SK-N-MC (cell line): ENCODE results near the gene MAPK8.

Experiments used
- DNase-seq: peaks from one replicate; pipeline ENCODE4 v3.0.0-alpha.2; 2011; ENCODE audit warnings: low read depth, low spot score
- H3K27ac ChIP-seq: fragments of 200-600 bp; sonication (generic); 2 replicates; pipeline ENCODE4 v1.5.1; 2016; ENCODE audit warnings: mixed run types
- H3K36me3 ChIP-seq: fragments of 200-600 bp; sonication (generic); 2 replicates; pipeline ENCODE4 v1.6.1; 2017; ENCODE audit warnings: antibody characterized with exemption, low read length, mixed read lengths; ENCODE audit not compliant: insufficient read depth
- H3K4me3 ChIP-seq: fragments of 200-600 bp; sonication (generic); 2 replicates; pipeline ENCODE4 v1.5.1; 2016
- H3K9ac ChIP-seq: fragments of 200-600 bp; sonication (generic); 2 replicates; pipeline ENCODE4 v1.8.0; 2017; ENCODE audit warnings: mixed run types, mixed read lengths; ENCODE audit not compliant: insufficient read length
- H3K9me3 ChIP-seq: fragments of 200-600 bp; sonication (generic); 2 replicates; pipeline ENCODE4 v1.6.1; 2017; ENCODE audit warnings: low read depth, mild to moderate bottlenecking, antibody characterized with exemption, low read length, moderate library complexity, mixed read lengths
- EZH2 ChIP-seq: fragments of 200-600 bp; sonication (generic); IDR thresholded peaks from one replicate; pipeline ENCODE4 v1.6.1; 2017; ENCODE audit warnings: antibody characterized with exemption
- FOXP2 ChIP-seq: optimal IDR thresholded peaks from 2 replicates; pipeline ENCODE3; 2011; ENCODE audit warnings: mild to moderate bottlenecking, moderate library complexity; ENCODE audit not compliant: insufficient read depth; ENCODE audit errors: extremely low read length, control extremely low read depth
- POLR2AphosphoS5 ChIP-seq: IDR thresholded peaks from 2 replicates; pipeline ENCODE4 v1.6.1; 2012; ENCODE audit warnings: mild to moderate bottlenecking, low read depth, low read length, borderline replicate concordance

MAPK8 gene

DNA sequence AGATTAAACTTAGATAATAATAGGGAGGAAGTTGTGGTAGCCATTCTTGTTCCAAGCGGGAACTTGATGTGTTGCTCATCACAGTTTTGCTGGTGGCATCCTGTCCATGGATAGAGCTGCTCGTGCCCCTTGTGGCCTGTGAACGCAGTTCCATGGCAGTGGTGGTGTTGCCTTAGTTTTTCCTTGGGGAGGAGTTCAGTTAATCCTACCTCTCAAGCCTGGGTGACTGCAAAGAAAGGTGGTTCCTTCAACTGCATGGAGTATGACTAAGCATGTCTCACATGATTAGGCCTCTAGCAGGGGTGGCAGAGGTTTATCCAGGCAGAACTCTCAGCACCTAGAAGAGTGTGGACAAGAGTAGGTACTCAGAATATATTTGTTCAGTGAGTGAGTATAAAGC is 99.7 kb downstream of the MAPK8 start:
- H3K27ac ChIP-seq: no peak overlapping the region
- TF ChIP-seq FOXP2 (no peak), EZH2 (no peak), POLR2AphosphoS5 (no peak)
- peaks cover 17% of the 10 kb centered on the region; the same call in 1 of the 2 replicates for H3K36me3 ChIP-seq
- H3K9me3 ChIP-seq: no peaks in the 10 kb centered on the region
- no peak overlapping the region for H3K9ac ChIP-seq
- no peak for DNase-seq
- no peak overlapping the region for H3K4me3 ChIP-seq

DNA sequence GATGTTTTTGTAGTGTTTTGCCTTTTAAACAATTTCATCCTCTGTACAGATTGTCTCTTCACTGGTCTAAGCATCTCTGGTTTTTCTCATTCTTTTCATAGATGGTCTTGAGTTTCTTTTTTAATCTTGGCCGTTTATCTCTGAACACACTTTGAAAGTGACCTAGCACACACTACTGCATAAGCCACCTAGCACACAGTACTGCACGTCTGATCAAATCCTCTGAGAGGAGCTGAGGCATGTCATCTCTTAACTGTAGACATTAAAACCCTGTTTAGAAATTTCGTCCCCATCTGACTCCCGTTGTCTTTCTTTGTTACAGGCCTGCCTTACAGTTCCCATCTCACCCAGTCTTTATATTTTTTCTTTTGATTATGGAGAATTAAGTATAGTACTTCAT is 100.2 kb downstream of the MAPK8 start:
- Histone ChIP-seq H3K4me3 (no peak overlapping the region), H3K9ac (no peak overlapping the region), H3K36me3 (peaks cover 19% of the 10 kb centered on the region; the same call in 1 of the 2 replicates), H3K27ac (no peak overlapping the region), H3K9me3 (no peaks in the 10 kb centered on the region)
- TF ChIP-seq POLR2AphosphoS5 (no peak), EZH2 (no peak), FOXP2 (no peak)
- DNase-seq: no peak

DNA sequence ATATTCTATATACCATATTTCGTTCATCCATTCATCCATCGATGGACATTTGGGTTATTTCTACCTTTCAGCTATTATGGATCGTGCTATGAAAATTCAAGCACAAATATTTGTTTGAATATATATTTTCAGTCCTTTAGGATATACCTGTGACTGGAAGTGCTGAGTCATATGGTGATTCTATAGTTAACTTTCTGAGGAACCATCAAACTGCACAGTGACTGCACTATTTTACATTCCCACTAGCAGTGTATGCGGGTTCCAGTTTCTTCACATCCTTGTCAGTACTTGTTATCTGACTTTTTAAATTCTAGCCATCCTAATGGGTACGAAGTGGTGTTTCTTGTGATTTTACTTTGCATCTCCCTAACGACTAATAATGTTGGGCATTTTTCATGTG is 104.0 kb downstream of the MAPK8 start:
- Histone ChIP-seq H3K36me3 (peaks cover 28% of the 10 kb centered on the region; the same call in 1 of the 2 replicates), H3K4me3 (no peak overlapping the region), H3K9me3 (no peaks in the 10 kb centered on the region), H3K9ac (no peak overlapping the region), H3K27ac (no peak overlapping the region)
- no peak for DNase-seq
- TF ChIP-seq POLR2AphosphoS5 (no peak), FOXP2 (no peak), EZH2 (no peak)

DNA sequence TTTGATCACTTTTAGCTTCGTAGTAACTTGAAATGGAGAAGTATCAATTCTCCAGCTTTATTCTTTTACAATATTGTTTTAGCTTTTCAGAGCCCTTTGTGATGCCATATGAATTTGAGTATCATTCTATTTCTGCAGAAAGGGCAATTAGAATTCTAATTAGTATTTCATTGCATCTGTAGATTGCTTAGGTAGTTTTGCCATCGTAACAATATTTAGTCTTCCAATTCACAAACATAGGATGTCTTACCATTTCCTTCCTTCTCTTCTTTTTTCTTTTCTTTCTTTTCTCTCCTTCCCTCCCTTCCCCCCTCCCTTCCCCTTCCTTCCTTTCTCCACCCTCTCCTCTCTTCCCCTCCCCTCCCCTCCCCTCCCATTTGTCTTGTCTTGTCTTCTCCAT is 105.0 kb downstream of the MAPK8 start:
- no peak for TF ChIP-seq EZH2
- no peak for TF ChIP-seq FOXP2
- TF ChIP-seq POLR2AphosphoS5: no peak
- no peak for DNase-seq
- H3K4me3 ChIP-seq: no peak overlapping the region
- H3K36me3 ChIP-seq: peaks cover 28% of the 10 kb centered on the region; the same call in 1 of the 2 replicates
- no peaks in the 10 kb centered on the region for H3K9me3 ChIP-seq
- H3K9ac ChIP-seq: no peak overlapping the region
- H3K27ac ChIP-seq: no peak overlapping the region

DNA sequence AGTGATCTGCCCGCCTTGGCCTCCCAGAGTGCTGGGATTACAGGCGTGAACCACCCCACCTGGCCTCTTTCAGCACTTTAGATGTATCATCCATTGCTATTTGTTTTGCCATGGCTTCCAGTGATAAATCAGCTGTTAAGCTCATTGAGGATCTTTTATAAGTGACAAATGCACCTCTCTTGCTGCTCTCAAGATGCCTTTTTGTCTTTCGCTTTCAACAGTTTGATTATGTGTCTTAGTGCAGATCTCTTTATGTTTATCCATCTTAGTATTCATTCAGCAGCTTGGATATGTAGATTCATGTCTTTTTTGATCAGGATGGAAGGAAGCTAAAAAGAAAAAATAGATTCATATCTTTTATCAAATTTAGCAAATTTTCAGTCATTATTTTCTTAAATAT is 105.6 kb downstream of the MAPK8 start:
- Histone ChIP-seq H3K36me3 (peaks cover 28% of the 10 kb centered on the region; the same call in 1 of the 2 replicates), H3K9me3 (no peaks in the 10 kb centered on the region), H3K9ac (no peak overlapping the region), H3K4me3 (no peak overlapping the region), H3K27ac (no peak overlapping the region)
- no peak for TF ChIP-seq EZH2
- no peak for TF ChIP-seq POLR2AphosphoS5
- TF ChIP-seq FOXP2: no peak
- no peak for DNase-seq

DNA sequence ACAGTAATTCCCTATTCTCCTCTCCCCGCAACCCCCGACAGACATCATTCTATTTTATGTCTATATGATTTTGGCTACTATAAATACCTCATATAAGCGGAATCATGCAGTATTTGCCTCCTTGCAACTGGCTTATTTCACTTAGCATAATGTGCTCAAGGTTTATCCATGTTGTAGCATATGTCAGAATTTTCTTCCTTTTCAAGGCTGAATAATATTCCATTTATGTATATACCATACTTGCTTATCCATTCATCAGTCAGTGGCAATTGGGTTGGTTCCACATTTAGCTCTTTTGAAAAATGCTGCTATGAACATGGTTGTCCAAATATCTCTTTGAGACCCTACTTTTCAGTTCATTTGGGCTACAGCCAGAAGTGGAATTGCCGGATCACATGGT is 106.5 kb downstream of the MAPK8 start:
- Histone ChIP-seq H3K4me3 (no peak overlapping the region), H3K27ac (no peak overlapping the region), H3K9ac (no peak overlapping the region), H3K36me3 (peaks cover 28% of the 10 kb centered on the region; the same call in 1 of the 2 replicates), H3K9me3 (no peaks in the 10 kb centered on the region)
- DNase-seq: no peak
- TF ChIP-seq FOXP2 (no peak), POLR2AphosphoS5 (no peak), EZH2 (no peak)

DNA sequence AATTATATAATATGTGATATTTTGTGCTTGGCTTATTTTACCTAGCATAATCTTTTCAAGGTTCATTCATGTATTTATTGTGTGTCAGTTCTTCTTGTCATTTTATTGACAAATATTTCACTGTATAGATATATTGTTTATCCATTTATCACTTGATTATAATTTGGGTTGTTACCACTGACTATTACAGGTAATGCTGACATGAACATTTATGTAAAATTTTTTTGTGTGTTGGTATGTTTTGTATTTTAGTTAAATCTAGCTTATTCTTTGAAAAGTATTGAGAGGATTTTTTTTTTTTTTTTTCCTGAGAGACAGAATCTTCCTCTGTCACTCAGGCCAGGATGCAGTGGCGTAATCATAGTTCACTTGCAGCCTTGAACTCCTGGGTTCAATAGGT is 107.7 kb downstream of the MAPK8 start:
- no peak overlapping the region for H3K27ac ChIP-seq
- TF ChIP-seq POLR2AphosphoS5 (no peak), FOXP2 (no peak), EZH2 (no peak)
- H3K36me3 ChIP-seq: peaks cover 28% of the 10 kb centered on the region; the same call in 1 of the 2 replicates
- H3K4me3 ChIP-seq: no peak overlapping the region
- DNase-seq: no peak
- H3K9me3 ChIP-seq: no peaks in the 10 kb centered on the region
- no peak overlapping the region for H3K9ac ChIP-seq

DNA sequence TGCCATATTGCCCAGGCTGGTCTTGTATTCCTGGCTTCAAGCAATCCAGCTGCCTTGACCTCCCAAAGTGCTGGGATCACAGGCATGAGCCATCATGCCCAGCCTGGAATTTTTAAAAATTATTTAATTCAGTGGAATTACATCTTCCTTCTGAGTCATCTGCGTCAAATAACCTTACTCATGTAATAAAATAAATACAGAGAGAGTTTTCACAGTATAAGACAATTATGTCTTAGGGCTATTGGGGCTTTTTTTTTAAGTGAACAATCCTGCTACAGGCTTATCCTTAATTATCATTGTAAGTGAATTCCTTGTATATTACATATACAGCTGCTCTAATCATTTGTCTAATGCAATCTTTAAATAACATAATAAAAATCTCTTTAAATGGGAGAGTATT is 108.3 kb downstream of the MAPK8 start:
- TF ChIP-seq FOXP2 (no peak), POLR2AphosphoS5 (no peak)
- peaks cover 24% of the 10 kb centered on the region; the same call in 1 of the 2 replicates for H3K36me3 ChIP-seq
- no peak for DNase-seq
- H3K27ac ChIP-seq: no peak overlapping the region
- no peak overlapping the region for H3K9ac ChIP-seq
- H3K9me3 ChIP-seq: no peaks in the 10 kb centered on the region
- no peak overlapping the region for H3K4me3 ChIP-seq
